Measurements from ENCODE around the gene TMEM150B. TPM values are rescaled to one million over a fixed set of nuclear protein-coding genes. Genes with fewer than 3 reads are reported as not detected.
"Not testable (repeated sequence)": the region's sequence is repeated elsewhere in the genome, so short reads cannot be mapped to it uniquely, and the experiment has no call there.

The TMEM150B gene
- total RNA-seq, 1 experiment from 2014 or later = not detected

DNA sequence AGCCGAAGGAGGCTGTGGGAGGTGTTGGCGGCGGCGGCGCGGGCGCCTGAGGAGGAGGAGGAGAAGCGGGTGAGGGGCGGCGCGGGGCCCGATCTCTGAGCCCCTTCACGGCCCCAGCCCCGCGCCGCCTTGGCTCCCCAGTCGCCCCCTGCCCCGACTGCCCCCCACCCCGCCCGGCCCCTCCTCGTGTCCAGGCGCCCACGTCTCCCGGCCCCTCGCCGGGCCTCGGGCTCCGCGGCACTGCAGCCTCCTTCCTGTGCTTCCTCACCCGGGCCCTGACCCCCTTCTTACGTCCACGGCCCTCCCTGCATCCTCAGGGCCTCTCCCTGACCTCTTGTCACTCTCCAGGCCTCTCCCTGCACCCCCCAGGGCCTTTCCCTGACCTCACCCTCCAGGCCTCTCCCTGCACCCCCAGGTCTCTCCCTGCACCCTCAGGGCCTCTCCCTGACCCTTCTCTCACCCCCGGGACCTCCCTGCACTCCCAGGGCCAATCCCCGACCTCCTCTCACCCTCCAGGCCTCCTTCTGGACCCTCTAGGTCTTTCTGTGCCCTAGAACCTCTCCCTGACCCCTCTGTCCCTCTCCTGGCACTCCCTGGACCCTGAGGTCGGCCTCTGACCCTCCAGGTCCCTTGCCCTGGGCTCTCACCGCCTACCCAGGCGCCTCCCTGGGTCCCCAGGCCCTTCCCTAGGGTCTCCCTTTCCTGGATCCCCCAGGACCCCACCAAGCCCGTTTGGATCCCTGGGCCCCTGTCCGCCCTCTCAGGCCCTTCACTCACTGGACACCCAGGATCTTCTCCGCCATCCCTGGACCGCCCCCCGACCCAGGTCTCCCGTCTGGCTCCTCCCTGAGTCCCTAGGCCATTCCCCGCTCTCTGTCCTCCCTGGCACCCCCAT, 15.0 kb upstream of the TMEM150B start:
- no peak for DNase-seq (ENCODE audit: low read depth)

GRCh38 chr19:55339105-55339888, 14.2 kb upstream of the TMEM150B start, which contains the start of gene KMT5C:
Gene KMT5C (plus strand): TSS chr19:55339876. CDS start chr19:55341937, 2,061 bp downstream.
- DNase-seq (ENCODE audit: low read depth) = peak; percentile 100

DNA sequence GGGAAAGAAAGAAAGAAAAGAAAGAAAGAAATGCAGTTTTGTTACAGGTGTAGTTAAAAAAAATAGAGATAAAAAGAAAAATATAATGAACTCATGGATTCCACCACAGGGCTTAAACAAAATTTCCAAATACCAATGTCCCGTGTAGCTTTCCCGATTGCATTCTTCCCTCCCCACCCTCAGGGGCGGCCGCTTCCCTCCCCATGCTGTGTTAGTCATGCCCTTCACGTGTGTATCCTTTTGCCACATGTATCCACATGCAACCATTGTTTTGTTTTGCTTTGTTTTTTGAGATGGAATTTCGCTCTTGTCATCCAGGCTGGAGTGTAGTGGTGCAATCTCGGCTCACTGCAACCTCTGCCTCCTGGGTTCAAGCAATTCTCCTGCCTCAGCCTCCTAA, 11.0 kb upstream of the TMEM150B start:
- DNase-seq (ENCODE audit: low read depth) = peak; percentile 52

- DNase-seq (ENCODE audit: low read depth) = no peak
Measured at GRCh38 chr19:55333870-55334269, 8.7 kb upstream of the TMEM150B start.

- DNase-seq (ENCODE audit: low read depth) = not testable (repeated sequence)
Measured at GRCh38 chr19:55329791-55330190, 4.7 kb upstream of the TMEM150B start.

- DNase-seq (ENCODE audit: low read depth) = not testable (repeated sequence)
Measured at GRCh38 chr19:55328774-55329318, 3.7 kb upstream of the TMEM150B start.

DNA sequence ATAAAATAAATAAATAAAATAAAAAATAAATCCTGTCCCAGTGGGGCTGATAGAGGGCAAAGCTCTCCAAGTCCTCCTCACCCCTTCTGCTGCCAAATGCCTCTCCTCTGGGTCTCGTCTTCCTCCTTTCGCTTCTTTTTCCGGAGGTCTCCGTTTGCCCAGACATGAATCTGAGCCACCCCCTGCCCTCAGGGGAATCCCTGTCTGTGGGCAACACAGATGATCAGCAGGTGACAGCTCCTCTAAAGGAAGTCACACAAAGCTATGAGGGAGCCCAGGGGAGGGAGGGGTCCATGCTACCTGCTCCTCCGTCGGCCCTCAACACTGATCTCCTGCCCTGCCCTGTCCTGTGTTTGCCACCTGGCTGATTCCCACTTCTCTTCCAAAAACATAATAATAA, 479 bp downstream of the TMEM150B start:
- no peak for DNase-seq (ENCODE audit: low read depth)

- DNase-seq (ENCODE audit: low read depth) = no peak
Measured at GRCh38 chr19:55322204-55322885, 2.8 kb downstream of the TMEM150B start.

DNA sequence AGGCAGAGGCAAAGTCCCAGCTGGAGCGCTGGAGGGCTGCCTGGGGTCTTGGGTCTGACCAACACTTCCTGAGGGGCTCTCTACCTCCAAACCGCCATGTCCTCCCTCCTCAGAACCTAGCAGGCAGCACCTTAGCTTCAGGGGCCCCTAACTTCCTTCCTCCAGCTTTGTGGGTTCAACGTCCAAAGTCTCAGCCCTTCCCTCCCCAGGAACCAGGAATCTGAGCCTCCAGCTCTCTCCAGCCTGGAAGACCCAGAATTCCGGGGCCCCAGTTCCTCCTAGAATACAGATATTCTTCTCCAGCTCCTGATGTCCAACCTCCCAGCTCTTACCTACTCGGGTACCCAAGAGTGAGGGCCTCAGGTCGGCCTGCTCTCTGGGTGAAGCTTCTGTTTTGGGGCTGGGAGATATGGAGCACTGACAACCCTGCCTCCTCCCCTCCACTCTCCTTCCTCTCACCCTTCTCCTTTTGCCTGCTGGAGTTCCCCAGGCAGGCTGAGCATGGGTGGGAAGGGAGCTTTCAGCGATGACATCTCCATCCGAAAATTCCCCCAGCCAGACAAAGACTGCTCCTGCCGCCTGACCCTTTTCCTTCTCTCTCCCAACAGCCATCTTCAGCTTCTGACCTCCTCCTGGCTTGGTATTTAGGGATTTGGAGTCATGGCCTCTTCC, 3.5 kb downstream of the TMEM150B start:
- no peak for DNase-seq (ENCODE audit: low read depth)

DNA sequence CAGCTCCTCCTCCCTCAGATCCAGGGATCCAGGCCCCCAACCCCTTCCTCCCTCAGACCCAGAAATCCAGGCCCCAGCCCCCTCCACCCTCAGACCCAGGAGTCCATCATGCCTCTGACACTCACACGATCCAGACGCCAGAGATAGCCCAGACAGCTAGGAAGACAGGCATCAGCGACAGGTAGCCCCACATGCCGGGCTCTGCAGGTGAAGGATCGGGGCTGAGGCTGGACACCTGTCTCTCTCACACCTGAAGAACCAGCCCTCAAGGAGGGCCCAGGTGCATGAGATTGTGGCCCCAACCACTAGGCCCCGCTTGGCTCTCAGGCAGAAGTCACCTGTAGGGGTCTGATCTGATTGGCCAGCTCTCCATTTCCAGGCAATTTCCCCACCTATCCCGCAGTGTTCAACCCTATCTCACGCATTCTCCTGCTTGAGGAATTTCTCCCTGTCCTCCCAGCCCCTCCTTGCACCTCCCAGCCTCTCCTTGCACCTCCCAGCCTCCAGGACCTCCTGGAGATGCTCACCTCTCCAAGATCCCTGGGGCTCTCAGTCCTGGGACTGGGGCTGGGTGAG, 4.2 kb downstream of the TMEM150B start:
- no peak for DNase-seq (ENCODE audit: low read depth)

DNA sequence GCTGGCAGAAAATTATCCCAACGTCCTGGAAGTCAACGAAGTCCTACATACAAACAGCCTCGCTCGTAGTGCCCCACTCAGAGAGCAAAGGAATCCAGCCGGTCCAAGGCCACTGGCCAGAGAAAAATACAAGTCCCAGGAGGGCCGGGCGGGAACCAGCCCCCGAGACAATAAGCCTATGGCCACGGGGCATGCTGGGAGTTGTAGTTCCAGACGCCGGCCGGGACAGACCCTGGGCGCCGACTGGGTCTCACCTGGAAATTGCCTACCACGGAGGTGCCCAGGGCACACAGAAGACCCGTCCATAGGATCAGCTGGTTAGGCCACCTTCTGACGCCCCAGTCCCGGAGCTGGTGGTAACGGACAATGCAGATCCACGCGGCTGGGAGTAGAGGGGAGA, 5.4 kb downstream of the TMEM150B start:
- DNase-seq (ENCODE audit: low read depth) = peak; percentile 52

GRCh38 chr19:55316646-55317045, 8.5 kb downstream of the TMEM150B start:
- no peak for DNase-seq (ENCODE audit: low read depth)

- no peak for DNase-seq (ENCODE audit: low read depth)
Measured at GRCh38 chr19:55315956-55316525, 9.1 kb downstream of the TMEM150B start.

DNA sequence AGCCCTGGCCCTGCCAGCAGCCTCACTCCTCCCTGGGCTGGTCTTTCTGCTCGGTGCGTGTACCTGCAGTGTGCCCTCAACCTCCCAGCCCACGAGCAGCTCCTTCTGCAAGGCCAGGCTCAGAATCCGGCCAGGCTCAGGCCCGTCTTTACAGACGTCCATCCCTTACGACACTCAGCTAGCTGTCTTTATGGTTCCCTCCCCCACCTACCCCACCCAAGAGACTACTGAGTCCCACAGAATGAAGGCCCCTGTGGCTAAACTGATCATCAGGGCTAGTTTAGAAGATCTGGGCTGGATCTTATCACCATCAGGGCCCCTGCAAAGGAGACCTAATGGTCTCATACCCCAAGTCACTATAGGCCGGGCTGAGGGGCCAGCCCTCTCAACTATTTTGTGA, 10.7 kb downstream of the TMEM150B start:
- no peak for DNase-seq (ENCODE audit: low read depth)

DNA sequence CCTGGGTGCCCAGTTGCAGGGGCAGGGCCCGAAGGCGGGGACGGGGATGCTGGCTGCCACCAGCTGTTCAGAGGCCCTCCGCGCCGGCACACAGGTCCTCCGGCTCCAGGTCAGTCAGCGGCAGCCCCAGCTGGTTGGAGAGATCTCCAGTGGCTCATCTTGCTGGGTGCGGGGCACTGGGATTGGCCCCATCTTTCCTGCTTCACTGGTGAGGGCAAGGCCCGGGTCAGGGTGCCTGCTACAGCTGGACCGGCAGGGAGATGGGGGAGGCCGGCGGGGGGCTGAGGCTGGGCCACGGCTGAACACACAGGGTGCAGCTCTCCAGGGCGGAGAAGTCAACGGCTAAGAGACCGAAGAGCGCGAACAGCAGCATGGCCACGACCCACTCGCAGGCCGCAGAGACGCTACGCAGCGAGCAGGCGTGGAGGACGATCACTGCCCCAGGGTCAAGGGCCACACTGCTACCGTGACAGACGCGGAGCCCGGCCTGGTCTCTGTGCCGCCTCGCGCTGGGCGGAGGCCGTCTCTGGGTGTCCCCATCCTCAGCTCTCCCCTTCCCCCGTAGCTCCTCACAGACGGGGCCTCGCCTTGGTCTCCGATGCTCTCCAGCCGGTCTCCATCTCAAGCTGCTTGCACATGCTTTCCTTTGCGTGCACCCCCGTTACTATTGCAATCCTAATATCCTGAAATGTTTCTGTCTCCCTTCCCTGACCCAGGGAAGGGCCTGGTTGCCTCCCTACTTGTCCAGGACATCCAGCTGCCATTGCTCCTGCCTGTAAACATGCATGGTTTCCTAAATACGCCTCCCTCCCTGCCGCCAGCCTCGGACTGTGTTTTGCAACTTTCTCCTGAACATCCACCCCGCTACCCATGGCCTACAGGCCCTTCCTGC, 12.3 kb downstream of the TMEM150B start:
- no peak for DNase-seq (ENCODE audit: low read depth)

GRCh38 chr19:55311797-55312196, 13.3 kb downstream of the TMEM150B start:
- DNase-seq (ENCODE audit: low read depth) = no peak

DNA sequence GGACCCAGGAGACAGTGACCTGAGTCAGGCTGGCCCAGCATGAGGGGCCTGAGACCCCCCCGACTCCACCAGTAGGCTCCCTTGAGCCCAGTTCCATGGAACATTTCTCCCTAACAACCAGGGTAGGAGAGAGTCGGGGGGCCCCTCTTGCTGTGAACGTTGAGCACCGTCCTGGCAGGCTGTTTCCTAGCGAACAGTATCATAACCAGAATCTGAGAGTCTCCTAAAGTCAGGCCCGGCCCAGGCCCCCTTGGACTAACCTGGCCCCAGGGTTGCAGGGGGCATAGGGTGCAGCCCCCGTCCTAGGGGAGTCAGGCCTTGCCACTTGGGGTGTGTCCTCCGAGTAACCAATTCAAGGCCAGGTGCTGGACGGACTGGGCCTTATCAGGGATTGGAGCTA, 13.7 kb downstream of the TMEM150B start:
- no peak for DNase-seq (ENCODE audit: low read depth)

DNA sequence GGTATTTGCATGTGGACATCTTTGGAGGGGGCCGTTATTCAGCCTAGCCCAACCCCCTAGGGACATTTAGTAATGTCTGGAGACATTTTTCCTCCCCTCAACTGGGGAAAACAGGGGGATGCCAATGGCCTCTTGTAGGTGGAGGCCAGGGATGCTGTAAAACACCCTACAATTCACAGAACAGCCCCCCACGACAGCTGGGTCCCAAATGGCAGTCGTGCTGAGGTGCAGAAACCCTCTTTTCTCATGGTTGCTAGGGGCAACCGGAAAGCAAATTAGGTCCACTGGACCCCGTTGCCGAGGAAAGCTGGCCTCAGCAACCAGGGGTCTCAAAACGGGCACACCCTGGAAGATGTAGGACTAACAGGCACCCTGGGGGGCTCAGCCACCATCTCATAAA, 14.6 kb downstream of the TMEM150B start:
- no peak for DNase-seq (ENCODE audit: low read depth)

DNA sequence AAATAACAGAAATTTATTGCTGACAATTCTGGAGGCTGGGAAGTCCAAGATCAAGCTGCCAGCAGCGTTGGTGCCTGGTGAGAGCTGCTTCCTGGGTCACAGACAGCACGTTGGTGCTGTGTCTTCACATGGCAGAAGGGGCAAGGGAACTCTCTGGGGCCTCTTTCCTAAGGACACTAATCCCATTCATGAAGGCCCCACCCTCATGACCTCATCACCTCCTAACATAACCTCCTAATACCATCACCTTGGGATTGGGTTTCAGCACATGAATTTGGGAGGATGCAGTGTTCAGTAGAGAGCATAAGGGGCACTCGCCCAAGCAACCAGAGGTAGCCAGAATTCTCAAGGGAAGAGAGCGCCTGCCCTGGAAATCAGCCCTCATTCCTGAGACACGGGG, 15.7 kb downstream of the TMEM150B start:
- DNase-seq (ENCODE audit: low read depth) = no peak

DNA sequence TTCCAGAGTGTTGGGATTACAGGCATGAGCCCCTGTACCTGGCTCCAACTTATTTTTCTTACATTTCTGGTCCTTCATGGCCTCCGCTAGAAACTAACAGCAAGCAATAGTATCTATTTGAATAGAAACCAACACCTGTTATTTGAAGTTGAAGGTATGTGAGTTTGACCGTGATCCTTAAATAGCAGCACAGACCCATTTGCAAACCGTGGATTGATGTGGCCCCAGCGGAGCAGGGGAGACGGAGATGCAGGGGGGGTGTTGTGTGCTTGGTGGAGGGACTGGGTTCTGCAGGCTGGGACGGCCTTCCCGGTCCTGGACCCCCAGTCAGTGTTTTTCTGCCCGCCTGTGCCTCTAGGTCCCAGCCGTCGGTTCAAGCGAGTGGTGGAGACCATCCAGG, 16.9 kb downstream of the TMEM150B start:
- DNase-seq (ENCODE audit: low read depth) = no peak

All from Daoy (cell line).